Measurements from ENCODE around the gene PLA2R1.

The PLA2R1 gene

GRCh38 chr2:159891917-159892730 lies 170.3 kb downstream of the PLA2R1 start:
- H3K4me2 ChIP-seq (ENCODE audit: low read depth, low read length, poor library complexity, severe bottlenecking) = no peak overlapping the region
- H3F3A ChIP-seq (ENCODE audit: insufficient read depth) = no peaks in the 10 kb centered on the region
- no peaks in the 10 kb centered on the region for H3K9me3 ChIP-seq (ENCODE audit: insufficient read depth, low read length)
- H3K4me3 ChIP-seq (ENCODE audit: insufficient read depth, low read length, poor library complexity, severe bottlenecking) = no peak overlapping the region
- no peak for TF ChIP-seq EZH2phosphoT487 (conservative IDR thresholded peaks at IDR 0.05; ENCODE audit: low read length)
- TF ChIP-seq, protein P1, sequence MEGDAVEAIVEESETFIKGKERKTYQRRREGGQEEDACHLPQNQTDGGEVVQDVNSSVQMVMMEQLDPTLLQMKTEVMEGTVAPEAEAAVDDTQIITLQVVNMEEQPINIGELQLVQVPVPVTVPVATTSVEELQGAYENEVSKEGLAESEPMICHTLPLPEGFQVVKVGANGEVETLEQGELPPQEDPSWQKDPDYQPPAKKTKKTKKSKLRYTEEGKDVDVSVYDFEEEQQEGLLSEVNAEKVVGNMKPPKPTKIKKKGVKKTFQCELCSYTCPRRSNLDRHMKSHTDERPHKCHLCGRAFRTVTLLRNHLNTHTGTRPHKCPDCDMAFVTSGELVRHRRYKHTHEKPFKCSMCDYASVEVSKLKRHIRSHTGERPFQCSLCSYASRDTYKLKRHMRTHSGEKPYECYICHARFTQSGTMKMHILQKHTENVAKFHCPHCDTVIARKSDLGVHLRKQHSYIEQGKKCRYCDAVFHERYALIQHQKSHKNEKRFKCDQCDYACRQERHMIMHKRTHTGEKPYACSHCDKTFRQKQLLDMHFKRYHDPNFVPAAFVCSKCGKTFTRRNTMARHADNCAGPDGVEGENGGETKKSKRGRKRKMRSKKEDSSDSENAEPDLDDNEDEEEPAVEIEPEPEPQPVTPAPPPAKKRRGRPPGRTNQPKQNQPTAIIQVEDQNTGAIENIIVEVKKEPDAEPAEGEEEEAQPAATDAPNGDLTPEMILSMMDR (IDR thresholded peaks at IDR 0.05; ENCODE audit: insufficient read depth, low read length, poor library complexity, severe bottlenecking) = no peak
- no peak overlapping the region for H3K27ac ChIP-seq (ENCODE audit: low read depth, low read length)
- no peaks in the 10 kb centered on the region for H3K36me3 ChIP-seq (ENCODE audit: low read length)
- no peak overlapping the region for H3K9ac ChIP-seq (ENCODE audit: low read length)
- H4K20me1 ChIP-seq (ENCODE audit: low read depth, low read length) = no peaks in the 10 kb centered on the region
- H3K9me2 ChIP-seq (replicated peaks; ENCODE audit: insufficient read depth, low read length) = no peaks in the 10 kb centered on the region
- H3K27me3 ChIP-seq (ENCODE audit: low read length) = no peaks in the 10 kb centered on the region
- H2AFZ ChIP-seq (ENCODE audit: low read depth, low read length, severe bottlenecking) = no peak overlapping the region
- no peaks in the 10 kb centered on the region for H3K79me2 ChIP-seq (ENCODE audit: insufficient read depth, low read length)

DNA sequence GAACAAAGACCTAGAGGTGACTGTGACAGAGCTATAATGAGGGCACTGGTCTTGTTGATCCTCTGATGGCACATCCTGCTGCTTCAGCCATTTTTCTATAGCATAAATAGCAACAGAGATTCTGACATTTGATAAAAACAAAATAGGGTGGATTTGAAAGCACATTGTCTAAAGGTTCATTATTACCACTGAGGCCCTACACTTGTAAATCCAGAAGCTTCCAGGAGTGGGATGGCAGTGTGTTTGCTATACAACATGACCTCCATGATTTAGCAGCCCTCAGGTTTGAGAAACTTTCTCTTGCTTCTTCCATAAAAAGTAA lies 171.2 kb downstream of the PLA2R1 start:
- Histone ChIP-seq H3K27me3 (ENCODE audit: low read length) (no peaks in the 10 kb centered on the region), H3K9me2 (replicated peaks; ENCODE audit: insufficient read depth, low read length) (no peaks in the 10 kb centered on the region), H3K4me3 (ENCODE audit: insufficient read depth, low read length, poor library complexity, severe bottlenecking) (no peak overlapping the region), H3K9me3 (ENCODE audit: insufficient read depth, low read length) (no peaks in the 10 kb centered on the region), H3K4me2 (ENCODE audit: low read depth, low read length, poor library complexity, severe bottlenecking) (no peak overlapping the region), H2AFZ (ENCODE audit: low read depth, low read length, severe bottlenecking) (no peak overlapping the region), H3K9ac (ENCODE audit: low read length) (no peak overlapping the region), H4K20me1 (ENCODE audit: low read depth, low read length) (no peaks in the 10 kb centered on the region), H3K27ac (ENCODE audit: low read depth, low read length) (no peak overlapping the region), H3K79me2 (ENCODE audit: insufficient read depth, low read length) (no peaks in the 10 kb centered on the region), H3F3A (ENCODE audit: insufficient read depth) (no peaks in the 10 kb centered on the region), H3K36me3 (ENCODE audit: low read length) (no peaks in the 10 kb centered on the region)
- no peak for TF ChIP-seq EZH2phosphoT487 (conservative IDR thresholded peaks at IDR 0.05; ENCODE audit: low read length)
- TF ChIP-seq, protein P1 (IDR thresholded peaks at IDR 0.05; ENCODE audit: insufficient read depth, low read length, poor library complexity, severe bottlenecking) = no peak

GRCh38 chr2:159890551-159891266 lies 171.7 kb downstream of the PLA2R1 start:
- no peak overlapping the region for H3K27ac ChIP-seq (ENCODE audit: low read depth, low read length)
- no peaks in the 10 kb centered on the region for H3K79me2 ChIP-seq (ENCODE audit: insufficient read depth, low read length)
- H2AFZ ChIP-seq (ENCODE audit: low read depth, low read length, severe bottlenecking) = no peak overlapping the region
- H3K9me2 ChIP-seq (replicated peaks; ENCODE audit: insufficient read depth, low read length) = no peaks in the 10 kb centered on the region
- no peaks in the 10 kb centered on the region for H4K20me1 ChIP-seq (ENCODE audit: low read depth, low read length)
- TF ChIP-seq, protein P1 (IDR thresholded peaks at IDR 0.05; ENCODE audit: insufficient read depth, low read length, poor library complexity, severe bottlenecking) = no peak
- TF ChIP-seq EZH2phosphoT487 (conservative IDR thresholded peaks at IDR 0.05; ENCODE audit: low read length) = no peak
- H3K9me3 ChIP-seq (ENCODE audit: insufficient read depth, low read length) = no peaks in the 10 kb centered on the region
- H3K4me3 ChIP-seq (ENCODE audit: insufficient read depth, low read length, poor library complexity, severe bottlenecking) = no peak overlapping the region
- no peak overlapping the region for H3K4me2 ChIP-seq (ENCODE audit: low read depth, low read length, poor library complexity, severe bottlenecking)
- no peaks in the 10 kb centered on the region for H3F3A ChIP-seq (ENCODE audit: insufficient read depth)
- H3K36me3 ChIP-seq (ENCODE audit: low read length) = 0 out of 2 replicates have a peak, but pooled peaks cover 2% of the 10 kb centered on the region
- no peaks in the 10 kb centered on the region for H3K27me3 ChIP-seq (ENCODE audit: low read length)
- no peak overlapping the region for H3K9ac ChIP-seq (ENCODE audit: low read length)
